Liver (tissue), 9 donors: ENCODE data around the gene CASP3. TPM values are rescaled to one million over a fixed set of nuclear protein-coding genes. Genes with fewer than 3 reads are reported as not detected.

ENCODE experiments used
- DNase-seq: peaks from one replicate; pipeline ENCODE4 v3.0.0-alpha.2; 2017; ENCODE audit warnings: low spot score
- H3K27ac ChIP-seq, 2 donors: one replicate each; pipeline ENCODE4 v1.7.0; 2013; ENCODE audit warnings: inconsistent platforms in 2 of 2, low read length in 2 of 2, control low read depth in 1 of 2, low read depth in 1 of 2, mild to moderate bottlenecking in 1 of 2
- H3K27me3 ChIP-seq, 4 donors: one replicate each; pipeline versions ENCODE4 v1.6.1 to v1.7.0; 2013; ENCODE audit warnings: low read length in 3 of 4, inconsistent platforms in 1 of 4, mild to moderate bottlenecking in 1 of 4, moderate library complexity in 1 of 4; ENCODE audit not compliant: control insufficient read depth in 4 of 4, insufficient read depth in 4 of 4
- H3K36me3 ChIP-seq, 4 donors: one replicate each; pipeline versions ENCODE4 v1.6.1 to v1.7.0; 2013; ENCODE audit warnings: low read length in 3 of 4, mild to moderate bottlenecking in 3 of 4, low read depth in 1 of 4, moderate library complexity in 1 of 4; ENCODE audit not compliant: control insufficient read depth in 4 of 4, insufficient read depth in 3 of 4
- H3K4me1 ChIP-seq, 4 donors: one replicate each; pipeline versions ENCODE4 v1.6.1 to v1.7.0; 2013; ENCODE audit warnings: low read length in 3 of 4, mild to moderate bottlenecking in 3 of 4, moderate library complexity in 1 of 4; ENCODE audit not compliant: control insufficient read depth in 4 of 4, insufficient read depth in 4 of 4
- H3K4me3 ChIP-seq, 3 donors: one replicate each; pipeline versions ENCODE4 v1.6.1 to v1.7.0; 2013; ENCODE audit warnings: low read length in 3 of 3, control low read depth in 1 of 3, low read depth in 1 of 3, mild to moderate bottlenecking in 1 of 3
- H3K9ac ChIP-seq, 2 donors: one replicate each; pipeline ENCODE4 v1.7.0; 2013; ENCODE audit warnings: low read length in 2 of 2, mild to moderate bottlenecking in 2 of 2, moderate library complexity in 2 of 2, control low read depth in 1 of 2, low read depth in 1 of 2
- H3K9me3 ChIP-seq, 4 donors: one replicate each; pipeline versions ENCODE4 v1.6.1 to v1.7.0; 2013; ENCODE audit warnings: low read length in 3 of 4; ENCODE audit not compliant: control insufficient read depth in 4 of 4
- EGR1 ChIP-seq, 2 donors: IDR thresholded peaks; 2 replicates each; pipeline ENCODE4 v1.6.1; 2016 to 2018; ENCODE audit warnings: antibody characterized with exemption in 2 of 2, low read depth in 2 of 2
- FOXA1 ChIP-seq: IDR thresholded peaks from 2 replicates; pipeline ENCODE4 v1.6.1; 2016; ENCODE audit warnings: antibody characterized with exemption
- FOXA2 ChIP-seq: IDR thresholded peaks from 2 replicates; pipeline ENCODE4 v1.6.1; 2016; ENCODE audit warnings: antibody characterized with exemption
- GABPA ChIP-seq, 2 donors: IDR thresholded peaks in 1 of 2; conservative IDR thresholded peaks in 1 of 2; 2 replicates each; pipeline ENCODE4 v1.6.1; 2016; ENCODE audit warnings: antibody characterized with exemption in 2 of 2, mild to moderate bottlenecking in 1 of 2, moderate library complexity in 1 of 2
- HNF4A ChIP-seq, 2 donors: conservative IDR thresholded peaks; 2 replicates each; pipeline ENCODE4 v1.6.1; 2016; ENCODE audit warnings: antibody characterized with exemption in 2 of 2, mild to moderate bottlenecking in 2 of 2
- HNF4G ChIP-seq: IDR thresholded peaks from 2 replicates; pipeline ENCODE4 v1.6.1; 2016; ENCODE audit warnings: antibody characterized with exemption
- JUND ChIP-seq, 2 donors: IDR thresholded peaks; 2 replicates each; pipeline ENCODE4 v1.6.1; 2016; ENCODE audit warnings: antibody characterized with exemption in 2 of 2
- NR2F2 ChIP-seq: IDR thresholded peaks from 2 replicates; pipeline ENCODE4 v1.6.1; 2016; ENCODE audit warnings: antibody characterized with exemption
- RAD21 ChIP-seq, 2 donors: IDR thresholded peaks; 2 replicates each; pipeline ENCODE4 v1.6.1; 2016; ENCODE audit warnings: antibody characterized with exemption in 2 of 2, mild to moderate bottlenecking in 2 of 2
- RXRA ChIP-seq, 2 donors: IDR thresholded peaks; 2 replicates each; pipeline ENCODE4 v1.6.1; 2017 to 2018; ENCODE audit warnings: antibody characterized with exemption in 2 of 2, mild to moderate bottlenecking in 1 of 2
- SP1 ChIP-seq: IDR thresholded peaks from 2 replicates; pipeline ENCODE4 v1.6.1; 2018; ENCODE audit warnings: antibody characterized with exemption, mild to moderate bottlenecking
- TAF1 ChIP-seq: conservative IDR thresholded peaks from 2 replicates; pipeline ENCODE4 v1.6.1; 2016; ENCODE audit warnings: antibody characterized with exemption, mild to moderate bottlenecking
- YY1 ChIP-seq: IDR thresholded peaks from 2 replicates; pipeline ENCODE4 v1.6.1; 2016; ENCODE audit warnings: antibody characterized with exemption, mild to moderate bottlenecking
- WGBS: extraction: QIAGEN DNeasy Blood & Tissue Kit; methylation state at CpG from one replicate; pipeline ENCODE4 v1.1.7; 2013; 5-methylcytosine and 5-hydroxymethylcytosine counted together
- polyA plus RNA-seq, 2 donors: library from polyadenylated mRNA; stranded (reverse) in 1 of 2; unstranded in 1 of 2; fragments of 200-250 nt in 1 of 2; fragments of >200 nt in 1 of 2; fragmentation: Nextera tagmentation in 1 of 2; extraction: Ambion mirVana in 1 of 2; gene quantifications; one replicate each; pipeline versions ENCODE4 v1.2.1 to v1.2.3, GENCODE V29; 2013 to 2015
- total RNA-seq, 2 donors: library from RNA; depleted of rRNA; stranded (reverse); fragments of >200 nt; gene quantifications; one replicate each; pipeline ENCODE4 v1.2.3, GENCODE V29; 2014
- TF ChIP-seq, protein P1 (sequence below): IDR thresholded peaks from 2 replicates; pipeline ENCODE4 v1.6.1; 2016; ENCODE audit warnings: antibody characterized with exemption
- TF ChIP-seq, protein P2 (sequence below): IDR thresholded peaks from 2 replicates; pipeline ENCODE4 v1.6.1; 2016; ENCODE audit warnings: antibody characterized with exemption, mild to moderate bottlenecking
- TF ChIP-seq, protein P3 (sequence below): IDR thresholded peaks from 2 replicates; pipeline ENCODE4 v1.6.1; 2016; ENCODE audit warnings: antibody characterized with exemption
- TF ChIP-seq, protein P4 (sequence below): IDR thresholded peaks from 2 replicates; pipeline ENCODE4 v1.6.1; 2016; ENCODE audit warnings: antibody characterized with exemption
- TF ChIP-seq, protein P5 (sequence below): fragments of 150-350 bp; IDR thresholded peaks from 2 replicates; pipeline ENCODE4 v1.5.1; 2017; ENCODE audit warnings: improper control_type of control experiment, low read depth, low read length; ENCODE audit not compliant: missing input control
- donor health status: healthy.
- donor health status: healthy.
- donor health status: healthy.
- donor health status: healthy.
- donor health status: healthy.

The CASP3 gene
- total and polyA plus RNA-seq, 4 donors: 7.8 to 30.1 (median 11.8) TPM

DNA sequence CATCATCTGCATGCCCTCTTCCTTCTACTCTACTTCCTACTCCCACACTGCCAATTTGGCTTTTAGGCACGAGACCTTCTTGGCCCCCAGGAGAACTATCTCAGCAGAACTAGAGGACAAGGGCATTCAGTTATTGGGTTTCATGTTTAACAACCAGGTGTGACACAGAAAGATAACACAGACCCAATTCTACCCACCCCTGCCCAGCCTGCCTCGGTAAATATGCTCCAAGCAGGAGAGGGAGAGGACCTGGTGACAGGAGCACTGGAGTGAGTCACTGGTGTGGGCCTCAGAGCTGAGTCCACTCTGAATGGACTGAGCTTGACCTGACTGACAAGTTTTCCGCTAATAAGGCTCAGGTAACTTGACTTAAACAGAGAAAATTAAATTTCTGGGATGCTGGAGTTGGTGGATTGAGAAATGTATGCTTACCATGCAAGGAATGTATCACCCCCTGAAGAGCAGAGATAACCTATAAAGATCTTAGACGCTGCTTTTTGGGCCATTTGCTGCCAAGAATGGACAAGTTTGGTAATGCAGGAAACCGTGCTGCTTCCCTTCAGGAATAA lies 52.5 kb downstream of the CASP3 start:
- no peak overlapping the region for H3K27ac ChIP-seq
- no peak for DNase-seq
- no peaks in the 10 kb centered on the region for H3K4me1 ChIP-seq
- H3K4me3 ChIP-seq: no peak overlapping the region
- H3K9me3 ChIP-seq: no peaks in the 10 kb centered on the region
- H3K27me3 ChIP-seq: no peaks in the 10 kb centered on the region
- TF ChIP-seq GABPA (IDR thresholded peaks at IDR 0.05 in 1 of 2, conservative IDR thresholded peaks at IDR 0.05 in 1 of 2) (no peak), HNF4G (no peak), YY1 (no peak), SP1 (no peak)
- no peak overlapping the region for H3K9ac ChIP-seq
- H3K36me3 ChIP-seq: no peaks in the 10 kb centered on the region
- 64% methylated on average over 5 of the region's 5 CpGs for WGBS

DNA sequence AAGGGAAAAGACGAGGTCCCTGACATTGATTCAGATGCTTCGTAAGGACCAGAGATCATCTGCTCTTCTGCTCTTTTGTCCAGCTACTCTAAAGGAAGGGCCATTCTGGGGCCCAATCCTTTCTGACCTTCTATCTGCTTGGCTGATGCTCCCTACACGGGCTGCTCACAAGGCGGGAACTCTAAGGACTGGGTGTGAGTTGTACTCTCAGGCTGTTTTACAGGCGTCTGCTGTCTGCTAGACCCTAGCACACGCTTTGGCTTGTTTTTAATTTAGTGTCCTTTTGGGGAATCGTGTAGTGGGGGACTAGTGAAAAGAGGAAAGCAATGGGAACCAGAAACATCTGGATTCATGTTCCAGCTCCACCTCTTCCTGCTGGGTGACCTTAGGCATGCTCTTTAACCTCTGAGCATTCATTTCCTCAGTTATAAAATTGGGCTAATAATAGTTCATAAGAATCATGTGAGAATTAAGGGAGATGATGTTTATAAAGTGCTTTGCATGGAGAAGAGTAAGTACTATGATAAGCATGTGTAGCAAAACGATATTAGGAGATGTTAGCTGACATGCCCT lies 53.1 kb downstream of the CASP3 start:
- no peaks in the 10 kb centered on the region for H3K27me3 ChIP-seq
- H3K9ac ChIP-seq: no peak overlapping the region
- no peaks in the 10 kb centered on the region for H3K4me1 ChIP-seq
- no peaks in the 10 kb centered on the region for H3K9me3 ChIP-seq
- no peaks in the 10 kb centered on the region for H3K36me3 ChIP-seq
- no peak for DNase-seq
- WGBS: 83% methylated on average over 8 of the region's 8 CpGs
- no peak overlapping the region for H3K4me3 ChIP-seq
- TF ChIP-seq SP1 (no peak), NR2F2 (peak; percentile 91)
- H3K27ac ChIP-seq: no peak overlapping the region

DNA sequence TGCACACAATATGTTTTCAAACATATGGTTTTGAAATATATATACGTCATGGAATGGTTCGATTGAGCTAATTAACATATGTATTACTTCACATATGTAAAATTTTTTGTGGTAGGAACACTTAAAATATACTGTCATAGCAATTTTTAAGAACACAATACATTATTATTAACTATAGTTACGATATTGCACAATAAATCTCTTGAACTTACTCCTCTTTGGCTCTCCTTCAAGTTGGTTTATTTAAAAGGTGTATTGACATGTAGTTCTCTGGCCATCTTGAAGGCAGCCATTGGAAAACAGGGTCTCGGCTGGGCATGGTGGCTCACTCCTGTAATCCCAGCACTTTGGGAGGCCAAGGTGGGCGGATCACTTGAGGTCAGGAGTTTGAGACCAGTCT lies 53.8 kb downstream of the CASP3 start:
- Histone ChIP-seq H3K36me3 (no peaks in the 10 kb centered on the region), H3K4me3 (no peak overlapping the region), H3K9me3 (no peaks in the 10 kb centered on the region), H3K9ac (no peak overlapping the region), H3K27ac (no peak overlapping the region), H3K4me1 (no peaks in the 10 kb centered on the region), H3K27me3 (no peaks in the 10 kb centered on the region)
- DNase-seq: no peak
- TF ChIP-seq SP1 (no peak), RAD21 (IDR thresholded peaks at IDR 0.05) (no peak), HNF4A (conservative IDR thresholded peaks at IDR 0.05) (no peak), HNF4G (no peak), YY1 (no peak), JUND (IDR thresholded peaks at IDR 0.05) (no peak), NR2F2 (no peak), FOXA2 (no peak), FOXA1 (no peak), GABPA (IDR thresholded peaks at IDR 0.05 in 1 of 2, conservative IDR thresholded peaks at IDR 0.05 in 1 of 2) (no peak), RXRA (IDR thresholded peaks at IDR 0.05) (no peak), EGR1 (IDR thresholded peaks at IDR 0.05; ENCODE audit: low read depth in 2 of 2) (no peak), TAF1 (no peak)
- TF ChIP-seq, protein P1, sequence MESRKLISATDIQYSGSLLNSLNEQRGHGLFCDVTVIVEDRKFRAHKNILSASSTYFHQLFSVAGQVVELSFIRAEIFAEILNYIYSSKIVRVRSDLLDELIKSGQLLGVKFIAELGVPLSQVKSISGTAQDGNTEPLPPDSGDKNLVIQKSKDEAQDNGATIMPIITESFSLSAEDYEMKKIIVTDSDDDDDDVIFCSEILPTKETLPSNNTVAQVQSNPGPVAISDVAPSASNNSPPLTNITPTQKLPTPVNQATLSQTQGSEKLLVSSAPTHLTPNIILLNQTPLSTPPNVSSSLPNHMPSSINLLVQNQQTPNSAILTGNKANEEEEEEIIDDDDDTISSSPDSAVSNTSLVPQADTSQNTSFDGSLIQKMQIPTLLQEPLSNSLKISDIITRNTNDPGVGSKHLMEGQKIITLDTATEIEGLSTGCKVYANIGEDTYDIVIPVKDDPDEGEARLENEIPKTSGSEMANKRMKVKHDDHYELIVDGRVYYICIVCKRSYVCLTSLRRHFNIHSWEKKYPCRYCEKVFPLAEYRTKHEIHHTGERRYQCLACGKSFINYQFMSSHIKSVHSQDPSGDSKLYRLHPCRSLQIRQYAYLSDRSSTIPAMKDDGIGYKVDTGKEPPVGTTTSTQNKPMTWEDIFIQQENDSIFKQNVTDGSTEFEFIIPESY: no peak
- TF ChIP-seq, protein P2, sequence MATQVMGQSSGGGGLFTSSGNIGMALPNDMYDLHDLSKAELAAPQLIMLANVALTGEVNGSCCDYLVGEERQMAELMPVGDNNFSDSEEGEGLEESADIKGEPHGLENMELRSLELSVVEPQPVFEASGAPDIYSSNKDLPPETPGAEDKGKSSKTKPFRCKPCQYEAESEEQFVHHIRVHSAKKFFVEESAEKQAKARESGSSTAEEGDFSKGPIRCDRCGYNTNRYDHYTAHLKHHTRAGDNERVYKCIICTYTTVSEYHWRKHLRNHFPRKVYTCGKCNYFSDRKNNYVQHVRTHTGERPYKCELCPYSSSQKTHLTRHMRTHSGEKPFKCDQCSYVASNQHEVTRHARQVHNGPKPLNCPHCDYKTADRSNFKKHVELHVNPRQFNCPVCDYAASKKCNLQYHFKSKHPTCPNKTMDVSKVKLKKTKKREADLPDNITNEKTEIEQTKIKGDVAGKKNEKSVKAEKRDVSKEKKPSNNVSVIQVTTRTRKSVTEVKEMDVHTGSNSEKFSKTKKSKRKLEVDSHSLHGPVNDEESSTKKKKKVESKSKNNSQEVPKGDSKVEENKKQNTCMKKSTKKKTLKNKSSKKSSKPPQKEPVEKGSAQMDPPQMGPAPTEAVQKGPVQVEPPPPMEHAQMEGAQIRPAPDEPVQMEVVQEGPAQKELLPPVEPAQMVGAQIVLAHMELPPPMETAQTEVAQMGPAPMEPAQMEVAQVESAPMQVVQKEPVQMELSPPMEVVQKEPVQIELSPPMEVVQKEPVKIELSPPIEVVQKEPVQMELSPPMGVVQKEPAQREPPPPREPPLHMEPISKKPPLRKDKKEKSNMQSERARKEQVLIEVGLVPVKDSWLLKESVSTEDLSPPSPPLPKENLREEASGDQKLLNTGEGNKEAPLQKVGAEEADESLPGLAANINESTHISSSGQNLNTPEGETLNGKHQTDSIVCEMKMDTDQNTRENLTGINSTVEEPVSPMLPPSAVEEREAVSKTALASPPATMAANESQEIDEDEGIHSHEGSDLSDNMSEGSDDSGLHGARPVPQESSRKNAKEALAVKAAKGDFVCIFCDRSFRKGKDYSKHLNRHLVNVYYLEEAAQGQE: no peak
- TF ChIP-seq, protein P3, sequence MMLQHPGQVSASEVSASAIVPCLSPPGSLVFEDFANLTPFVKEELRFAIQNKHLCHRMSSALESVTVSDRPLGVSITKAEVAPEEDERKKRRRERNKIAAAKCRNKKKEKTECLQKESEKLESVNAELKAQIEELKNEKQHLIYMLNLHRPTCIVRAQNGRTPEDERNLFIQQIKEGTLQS: no peak
- TF ChIP-seq, protein P4, sequence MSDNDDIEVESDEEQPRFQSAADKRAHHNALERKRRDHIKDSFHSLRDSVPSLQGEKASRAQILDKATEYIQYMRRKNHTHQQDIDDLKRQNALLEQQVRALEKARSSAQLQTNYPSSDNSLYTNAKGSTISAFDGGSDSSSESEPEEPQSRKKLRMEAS: no peak
- TF ChIP-seq, protein P5, sequence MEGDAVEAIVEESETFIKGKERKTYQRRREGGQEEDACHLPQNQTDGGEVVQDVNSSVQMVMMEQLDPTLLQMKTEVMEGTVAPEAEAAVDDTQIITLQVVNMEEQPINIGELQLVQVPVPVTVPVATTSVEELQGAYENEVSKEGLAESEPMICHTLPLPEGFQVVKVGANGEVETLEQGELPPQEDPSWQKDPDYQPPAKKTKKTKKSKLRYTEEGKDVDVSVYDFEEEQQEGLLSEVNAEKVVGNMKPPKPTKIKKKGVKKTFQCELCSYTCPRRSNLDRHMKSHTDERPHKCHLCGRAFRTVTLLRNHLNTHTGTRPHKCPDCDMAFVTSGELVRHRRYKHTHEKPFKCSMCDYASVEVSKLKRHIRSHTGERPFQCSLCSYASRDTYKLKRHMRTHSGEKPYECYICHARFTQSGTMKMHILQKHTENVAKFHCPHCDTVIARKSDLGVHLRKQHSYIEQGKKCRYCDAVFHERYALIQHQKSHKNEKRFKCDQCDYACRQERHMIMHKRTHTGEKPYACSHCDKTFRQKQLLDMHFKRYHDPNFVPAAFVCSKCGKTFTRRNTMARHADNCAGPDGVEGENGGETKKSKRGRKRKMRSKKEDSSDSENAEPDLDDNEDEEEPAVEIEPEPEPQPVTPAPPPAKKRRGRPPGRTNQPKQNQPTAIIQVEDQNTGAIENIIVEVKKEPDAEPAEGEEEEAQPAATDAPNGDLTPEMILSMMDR: no peak
- WGBS: 94% methylated on average over 5 of the region's 5 CpGs
